GM23338 (cell line): Measurements from ENCODE around the gene PRRT1. TPM values are rescaled to one million over a fixed set of nuclear protein-coding genes. Genes with fewer than 3 reads are reported as not detected.

Source experiments
- ATAC-seq: fragments of 200-7000 bp; cut with Tn5 transposase; 3 replicates; pipeline ENCODE4 v1.9.1; 2020
- DNase-seq: peaks from one replicate; pipeline ENCODE4 v3.0.0-alpha.2; 2015; ENCODE audit warnings: low spot score
- H2AFZ ChIP-seq: fragments of 200-600 bp; sonication (generic); 2 replicates; pipeline ENCODE4 v1.8.0; 2016; ENCODE audit warnings: antibody characterized with exemption, mild to moderate bottlenecking, moderate library complexity
- H3F3A ChIP-seq: fragments of 200-600 bp; sonication (generic); replicated peaks from 2 replicates; pipeline ENCODE4 v1.8.0; 2017; ENCODE audit warnings: antibody characterized with exemption, mixed run types, low read depth
- H3K27ac ChIP-seq: fragments of 200-600 bp; sonication (generic); 2 replicates; pipeline ENCODE4 v1.6.1; 2016; ENCODE audit warnings: low read depth
- H3K27me3 ChIP-seq: fragments of 200-600 bp; sonication (generic); 2 replicates; pipeline ENCODE4 v1.8.0; 2016; ENCODE audit warnings: mild to moderate bottlenecking, mixed run types, moderate library complexity; ENCODE audit not compliant: insufficient read depth
- H3K36me3 ChIP-seq: fragments of 200-600 bp; sonication (generic); 2 replicates; pipeline ENCODE4 v1.8.0; 2016; ENCODE audit warnings: mild to moderate bottlenecking; ENCODE audit not compliant: insufficient read depth
- H3K4me1 ChIP-seq: fragments of 200-600 bp; sonication (generic); 2 replicates; pipeline ENCODE4 v1.8.0; 2016; ENCODE audit warnings: mild to moderate bottlenecking, moderate library complexity; ENCODE audit not compliant: insufficient read depth
- H3K4me2 ChIP-seq: fragments of 200-600 bp; sonication (generic); 2 replicates; pipeline ENCODE4 v1.7.1; 2017; ENCODE audit warnings: mixed run types
- H3K4me3 ChIP-seq: fragments of 200-600 bp; sonication (generic); 2 replicates; pipeline ENCODE4 v1.6.1; 2016; ENCODE audit warnings: mixed run types
- H3K79me2 ChIP-seq: fragments of 200-600 bp; sonication (generic); replicated peaks from 2 replicates; pipeline ENCODE4 v1.8.0; 2017; ENCODE audit warnings: mild to moderate bottlenecking; ENCODE audit not compliant: insufficient read depth
- H3K9me2 ChIP-seq: fragments of 200-600 bp; sonication (generic); 2 replicates; pipeline ENCODE4 v1.8.0; 2017; ENCODE audit not compliant: insufficient read depth
- H4K20me1 ChIP-seq: fragments of 200-600 bp; sonication (generic); replicated peaks from 2 replicates; pipeline ENCODE4 v1.8.0; 2017; ENCODE audit warnings: mild to moderate bottlenecking; ENCODE audit not compliant: insufficient read depth
- H3K27ac Mint-ChIP-seq: 2 replicates; pipeline ENCODE4 v1.8.0; 2020; ENCODE audit warnings: inconsistent platforms, mild to moderate bottlenecking, moderate library complexity, mixed read lengths
- H3K27me3 Mint-ChIP-seq: 3 replicates; pipeline ENCODE4 v1.8.0; 2022; ENCODE audit warnings: low read depth, mild to moderate bottlenecking, moderate library complexity, mixed read lengths, inconsistent platforms; ENCODE audit not compliant: insufficient read depth, poor library complexity
- H3K36me3 Mint-ChIP-seq: 3 replicates; pipeline ENCODE4 v1.8.0; 2021; ENCODE audit warnings: low read depth, mild to moderate bottlenecking, inconsistent platforms, moderate library complexity, mixed read lengths
- H3K4me1 Mint-ChIP-seq: 3 replicates; pipeline ENCODE4 v1.8.0; 2020; ENCODE audit warnings: mild to moderate bottlenecking, inconsistent platforms, mixed read lengths
- H3K4me3 Mint-ChIP-seq: 3 replicates; pipeline ENCODE4 v1.8.0; 2021; ENCODE audit warnings: moderate library complexity, mild to moderate bottlenecking, inconsistent platforms, mixed read lengths
- H3K9me3 Mint-ChIP-seq: 3 replicates; pipeline ENCODE4 v1.8.0; 2020; ENCODE audit warnings: moderate library complexity, mild to moderate bottlenecking, inconsistent platforms, mixed read lengths
- CREB1 ChIP-seq: fragments of 250-450 bp; sonication (Bioruptor Pico); IDR thresholded peaks from 2 replicates; pipeline ENCODE4 v1.5.0; 2020; ENCODE audit warnings: low read depth, mild to moderate bottlenecking, moderate library complexity
- CTCF ChIP-seq, 2 experiments: fragments of 200-600 bp in 1 of 2; sonication (generic) in 1 of 2; conservative IDR thresholded peaks; 2 replicates each; pipeline versions ENCODE4 v1.5.1 to v1.6.1; 2016 to 2017; ENCODE audit warnings: antibody characterized with exemption in 2 of 2, low read depth in 2 of 2, mild to moderate bottlenecking in 2 of 2, moderate library complexity in 1 of 2
- ETS1 ChIP-seq: IDR thresholded peaks from 2 replicates; pipeline ENCODE4 v1.6.1; 2016; ENCODE audit warnings: antibody characterized with exemption
- EZH2 ChIP-seq: fragments of 200-600 bp; sonication (generic); IDR thresholded peaks from one replicate; pipeline ENCODE4 v1.8.0; 2017; ENCODE audit warnings: antibody characterized with exemption, mild to moderate bottlenecking, low read depth; ENCODE audit not compliant: unreplicated experiment
- EZH2phosphoT487 ChIP-seq: fragments of 200-600 bp; sonication (generic); IDR thresholded peaks from one replicate; pipeline ENCODE4 v1.8.1; 2018; ENCODE audit warnings: antibody characterized with exemption; ENCODE audit not compliant: unreplicated experiment
- JUNB ChIP-seq: IDR thresholded peaks from one replicate; pipeline ENCODE4 v1.6.1; 2016; ENCODE audit warnings: antibody characterized with exemption; ENCODE audit not compliant: unreplicated experiment
- NANOG ChIP-seq: IDR thresholded peaks from 2 replicates; pipeline ENCODE4 v1.6.1; 2016; ENCODE audit warnings: antibody characterized with exemption, borderline replicate concordance
- POLR2AphosphoS5 ChIP-seq: IDR thresholded peaks from 2 replicates; pipeline ENCODE4 v1.6.1; 2016; ENCODE audit warnings: antibody characterized with exemption, low read depth
- REST ChIP-seq: IDR thresholded peaks from one replicate; pipeline ENCODE4 v1.6.1; 2018; ENCODE audit warnings: antibody characterized with exemption; ENCODE audit not compliant: unreplicated experiment
- STAT1 ChIP-seq: IDR thresholded peaks from one replicate; pipeline ENCODE4 v1.6.1; 2016; ENCODE audit warnings: antibody characterized with exemption; ENCODE audit not compliant: unreplicated experiment
- ZNF114 ChIP-seq: fragments of 250-450 bp; sonication (Bioruptor Pico); IDR thresholded peaks from 2 replicates; pipeline ENCODE4 v1.5.0; 2020; ENCODE audit warnings: mild to moderate bottlenecking, moderate library complexity
- ZNF331 ChIP-seq: fragments of 250-450 bp; sonication (Bioruptor Pico); IDR thresholded peaks from 2 replicates; pipeline ENCODE4 v1.5.0; 2020; ENCODE audit warnings: low read depth, mild to moderate bottlenecking, moderate library complexity
- ZNF462 ChIP-seq: fragments of 250-450 bp; sonication (Bioruptor Pico); IDR thresholded peaks from 2 replicates; pipeline ENCODE4 v1.5.0; 2020; ENCODE audit warnings: mild to moderate bottlenecking, moderate library complexity
- polyA plus RNA-seq: library from polyadenylated mRNA; unstranded; fragments of >200 nt; fragmentation: Nextera tagmentation; extraction: Ambion mirVana; gene quantifications from 2 replicates; pipeline ENCODE4 v1.2.1, GENCODE V29; 2016
- total RNA-seq: library from RNA; depleted of rRNA; stranded (reverse); fragments of >200 nt; shearing (Covaris generic); gene quantifications from 2 replicates; pipeline ENCODE4 v1.2.3, GENCODE V29; 2014

The PRRT1 gene
- total and polyA plus RNA-seq, 2 experiments from 2014 or later = 2.7 TPM; not detected in 1

DNA sequence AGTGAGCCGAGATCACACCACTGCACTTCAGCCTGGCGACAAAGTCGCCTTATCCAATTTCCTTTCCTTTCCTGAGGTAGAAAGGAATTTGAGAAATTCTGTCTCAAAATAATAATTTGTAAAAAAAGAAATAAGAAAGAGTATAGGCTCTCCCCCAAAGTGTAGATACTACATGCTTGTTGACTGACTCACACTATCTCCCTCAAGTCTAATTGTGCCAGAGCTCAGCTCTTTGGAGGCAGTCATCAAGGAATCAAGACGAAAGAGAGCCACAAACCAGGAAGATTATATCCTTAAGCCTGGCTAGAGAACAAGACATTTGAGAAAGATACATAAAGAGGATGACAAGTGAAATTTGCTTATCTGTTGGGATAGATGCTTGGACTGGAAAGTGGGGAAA is 18.0 kb downstream of the PRRT1 start:
- DNase-seq (no peak), ATAC-seq (no peak)
- Mint-ChIP-seq H3K27me3 (peaks cover 5% of the 10 kb centered on the region), H3K9me3 (no peaks in the 10 kb centered on the region), H3K36me3 (no peaks in the 10 kb centered on the region), H3K4me3 (no peak overlapping the region), H3K27ac (no peak overlapping the region), H3K4me1 (peaks cover 9% of the 10 kb centered on the region; the same call in 2 of the 3 replicates)
- Histone ChIP-seq H3K36me3 (no peaks in the 10 kb centered on the region), H3K79me2 (peaks cover 7% of the 10 kb centered on the region; the same call in 1 of the 2 replicates), H3K4me3 (no peak overlapping the region), H3F3A (0 out of 2 replicates have a peak, but pooled peaks cover 3% of the 10 kb centered on the region), H3K4me1 (peaks cover 12% of the 10 kb centered on the region), H2AFZ (no peak overlapping the region), H3K9me2 (no peaks in the 10 kb centered on the region), H3K27ac (no peak overlapping the region), H4K20me1 (no peaks in the 10 kb centered on the region), H3K4me2 (no peak overlapping the region), H3K27me3 (no peaks in the 10 kb centered on the region)
- TF ChIP-seq NANOG (no peak), EZH2 (no peak), ZNF114 (CRISPR knock-in tag) (no peak), REST (no peak), JUNB (no peak), POLR2AphosphoS5 (no peak), ZNF331 (no peak), STAT1 (no peak), CREB1 (CRISPR knock-in tag) (no peak), ETS1 (no peak), CTCF (conservative IDR thresholded peaks at IDR 0.05; ENCODE audit: low read depth in 2 of 2) (no peak), EZH2phosphoT487 (no peak), ZNF462 (CRISPR knock-in tag) (no peak)
